H9 (cell line): Measurements from ENCODE around the gene ASPSCR1. TPM values are rescaled to one million over a fixed set of nuclear protein-coding genes. Genes with fewer than 3 reads are reported as not detected.

ENCODE experiments used
- DNase-seq: peaks from one replicate; pipeline ENCODE4 v3.0.0-alpha.2; 2017
- H2AFZ ChIP-seq: one replicate; pipeline ENCODE4 v1.6.1; 2013; ENCODE audit warnings: mild to moderate bottlenecking, low read length, control low read depth, moderate library complexity
- H2AK5ac ChIP-seq: 2 replicates; pipeline ENCODE4 v1.6.1; 2013; ENCODE audit warnings: low read length, control low read depth, mixed read lengths; ENCODE audit not compliant: insufficient read length
- H2BK120ac ChIP-seq: one replicate; pipeline ENCODE4 v1.6.1; 2013; ENCODE audit warnings: low read depth, mild to moderate bottlenecking, low read length, control low read depth, inconsistent platforms; ENCODE audit not compliant: poor library complexity, severe bottlenecking
- H2BK12ac ChIP-seq: 2 replicates; pipeline ENCODE4 v1.6.1; 2013; ENCODE audit warnings: low read length, control low read depth, mixed read lengths, low read depth; ENCODE audit not compliant: insufficient read length
- H2BK15ac ChIP-seq: 2 replicates; pipeline ENCODE4 v1.6.1; 2013; ENCODE audit warnings: low read depth, low read length, control low read depth
- H2BK20ac ChIP-seq: one replicate; pipeline ENCODE4 v1.6.1; 2013; ENCODE audit warnings: low read depth, mild to moderate bottlenecking, low read length, control low read depth, inconsistent platforms; ENCODE audit not compliant: poor library complexity, severe bottlenecking
- H2BK5ac ChIP-seq: 2 replicates; pipeline ENCODE4 v1.6.1; 2013; ENCODE audit warnings: low read length, control low read depth, mixed read lengths; ENCODE audit not compliant: insufficient read length
- H3K14ac ChIP-seq: 2 replicates; pipeline ENCODE4 v1.6.1; 2013; ENCODE audit warnings: low read length, control low read depth; ENCODE audit not compliant: insufficient read depth
- H3K18ac ChIP-seq: 2 replicates; pipeline ENCODE4 v1.6.1; 2013; ENCODE audit warnings: low read depth, mild to moderate bottlenecking, mixed read lengths, low read length, control low read depth; ENCODE audit not compliant: insufficient read length
- H3K23ac ChIP-seq: 2 replicates; pipeline ENCODE4 v1.6.1; 2013; ENCODE audit warnings: low read length, control low read depth, mixed read lengths, low read depth; ENCODE audit not compliant: insufficient read length
- H3K23me2 ChIP-seq: 2 replicates; pipeline ENCODE4 v1.6.1; 2013; ENCODE audit warnings: low read depth, mild to moderate bottlenecking, mixed read lengths, low read length, control low read depth; ENCODE audit not compliant: insufficient read length, poor library complexity, severe bottlenecking
- H3K27ac ChIP-seq: 2 replicates; pipeline ENCODE4 v1.5.1; 2013; ENCODE audit warnings: low read length, control low read depth, mixed read lengths, low read depth; ENCODE audit not compliant: insufficient read length
- H3K27me3 ChIP-seq: 2 replicates; pipeline ENCODE4 v1.6.1; 2013; ENCODE audit warnings: low read length, control low read depth, inconsistent platforms; ENCODE audit not compliant: insufficient read depth
- H3K4ac ChIP-seq: 2 replicates; pipeline ENCODE4 v1.6.1; 2013; ENCODE audit warnings: low read depth, mild to moderate bottlenecking, control low read depth, inconsistent platforms, low read length, moderate library complexity
- H3K4me1 ChIP-seq: 2 replicates; pipeline ENCODE4 v1.6.1; 2013; ENCODE audit warnings: low read length, control low read depth, inconsistent platforms; ENCODE audit not compliant: insufficient read depth
- H3K4me2 ChIP-seq: 2 replicates; pipeline ENCODE4 v1.6.1; 2013; ENCODE audit warnings: low read length, control low read depth, mixed read lengths; ENCODE audit not compliant: insufficient read length, insufficient read depth
- H3K56ac ChIP-seq: 2 replicates; pipeline ENCODE4 v1.6.1; 2013; ENCODE audit warnings: low read depth, mild to moderate bottlenecking, mixed read lengths, low read length, control low read depth; ENCODE audit not compliant: insufficient read length
- H3K79me1 ChIP-seq: 2 replicates; pipeline ENCODE4 v1.6.1; 2013; ENCODE audit warnings: low read depth, mild to moderate bottlenecking, moderate library complexity, low read length, control low read depth, inconsistent platforms; ENCODE audit not compliant: insufficient read depth, poor library complexity, severe bottlenecking
- H3K79me2 ChIP-seq: 2 replicates; pipeline ENCODE4 v1.6.1; 2013; ENCODE audit warnings: low read length, control low read depth, inconsistent platforms; ENCODE audit not compliant: insufficient read depth
- H3K9ac ChIP-seq: 2 replicates; pipeline ENCODE4 v1.6.1; 2013; ENCODE audit warnings: low read length, control low read depth, mixed read lengths; ENCODE audit not compliant: insufficient read length; ENCODE audit errors: extremely low read depth
- H3K9me3 ChIP-seq: one replicate; pipeline ENCODE4 v1.6.1; 2013; ENCODE audit warnings: low read depth, low read length, inconsistent platforms; ENCODE audit not compliant: control insufficient read depth
- H3T11ph ChIP-seq: one replicate; pipeline ENCODE4 v1.6.1; 2013; ENCODE audit warnings: mild to moderate bottlenecking, low read length, control low read depth, inconsistent platforms
- H4K20me1 ChIP-seq: one replicate; pipeline ENCODE4 v1.6.1; 2013; ENCODE audit not compliant: control insufficient read depth, insufficient read length, insufficient read depth
- H4K5ac ChIP-seq: 2 replicates; pipeline ENCODE4 v1.6.1; 2013; ENCODE audit warnings: low read depth, mild to moderate bottlenecking, mixed read lengths, low read length, control low read depth; ENCODE audit not compliant: insufficient read length
- H4K8ac ChIP-seq: replicated peaks from 2 replicates; pipeline ENCODE4 v1.6.1; 2013; ENCODE audit warnings: low read length, control low read depth, mixed read lengths, low read depth; ENCODE audit not compliant: insufficient read length
- H4K91ac ChIP-seq: 2 replicates; pipeline ENCODE4 v1.6.1; 2013; ENCODE audit warnings: low read depth, mild to moderate bottlenecking, moderate library complexity, mixed read lengths, low read length, control low read depth; ENCODE audit not compliant: insufficient read length
- H3K27ac Mint-ChIP-seq, 3 experiments: 2 replicates in 2 of 3; 3 replicates in 1 of 3; pipeline ENCODE4 v1.8.0; 2020 to 2021; ENCODE audit warnings: mixed read lengths in 3 of 3, mild to moderate bottlenecking in 1 of 3, moderate library complexity in 1 of 3
- H3K27me3 Mint-ChIP-seq: 2 replicates; pipeline ENCODE4 v1.8.0; 2021; ENCODE audit warnings: low read depth, mild to moderate bottlenecking, moderate library complexity, mixed read lengths
- H3K36me3 Mint-ChIP-seq, 3 experiments: 2 replicates in 2 of 3; 3 replicates in 1 of 3; pipeline ENCODE4 v1.8.0; 2020 to 2021; ENCODE audit warnings: low read depth in 3 of 3, mixed read lengths in 3 of 3; ENCODE audit not compliant: insufficient read depth in 1 of 3
- H3K4me1 Mint-ChIP-seq, 2 experiments: 2 replicates each; pipeline ENCODE4 v1.8.0; 2020; ENCODE audit warnings: mixed read lengths in 2 of 2
- H3K4me3 Mint-ChIP-seq, 2 experiments: 2 replicates in 1 of 2; 3 replicates in 1 of 2; pipeline ENCODE4 v1.8.0; 2020 to 2021; ENCODE audit warnings: mild to moderate bottlenecking in 2 of 2, mixed read lengths in 2 of 2, moderate library complexity in 1 of 2
- H3K9me3 Mint-ChIP-seq, 2 experiments: 2 replicates in 1 of 2; 3 replicates in 1 of 2; pipeline ENCODE4 v1.8.0; 2020; ENCODE audit warnings: mild to moderate bottlenecking in 2 of 2, mixed read lengths in 2 of 2, moderate library complexity in 1 of 2
- WGBS: extraction: QIAGEN DNeasy Blood & Tissue Kit; methylation state at CpG from one replicate; pipeline ENCODE4 v1.1.7; 2013; ENCODE audit warnings: missing lambda C conversion rate, low lambda C conversion rate, mixed read lengths; ENCODE audit not compliant: insufficient read length; ENCODE audit errors: extremely low coverage; 5-methylcytosine and 5-hydroxymethylcytosine counted together
- total RNA-seq: library from RNA; stranded (reverse); gene quantifications from 2 replicates; pipeline ENCODE4 v1.2.1, GENCODE V29; 2021
- TF ChIP-seq, protein P1 (sequence below): fragments of 200-600 bp; sonication (generic); conservative IDR thresholded peaks from 3 replicates; pipeline ENCODE4 v1.8.0; 2021; ENCODE audit warnings: antibody characterized with exemption, mild to moderate bottlenecking

Gene ASPSCR1
- total RNA-seq, 1 experiment from 2014 or later: 50.9 TPM

DNA sequence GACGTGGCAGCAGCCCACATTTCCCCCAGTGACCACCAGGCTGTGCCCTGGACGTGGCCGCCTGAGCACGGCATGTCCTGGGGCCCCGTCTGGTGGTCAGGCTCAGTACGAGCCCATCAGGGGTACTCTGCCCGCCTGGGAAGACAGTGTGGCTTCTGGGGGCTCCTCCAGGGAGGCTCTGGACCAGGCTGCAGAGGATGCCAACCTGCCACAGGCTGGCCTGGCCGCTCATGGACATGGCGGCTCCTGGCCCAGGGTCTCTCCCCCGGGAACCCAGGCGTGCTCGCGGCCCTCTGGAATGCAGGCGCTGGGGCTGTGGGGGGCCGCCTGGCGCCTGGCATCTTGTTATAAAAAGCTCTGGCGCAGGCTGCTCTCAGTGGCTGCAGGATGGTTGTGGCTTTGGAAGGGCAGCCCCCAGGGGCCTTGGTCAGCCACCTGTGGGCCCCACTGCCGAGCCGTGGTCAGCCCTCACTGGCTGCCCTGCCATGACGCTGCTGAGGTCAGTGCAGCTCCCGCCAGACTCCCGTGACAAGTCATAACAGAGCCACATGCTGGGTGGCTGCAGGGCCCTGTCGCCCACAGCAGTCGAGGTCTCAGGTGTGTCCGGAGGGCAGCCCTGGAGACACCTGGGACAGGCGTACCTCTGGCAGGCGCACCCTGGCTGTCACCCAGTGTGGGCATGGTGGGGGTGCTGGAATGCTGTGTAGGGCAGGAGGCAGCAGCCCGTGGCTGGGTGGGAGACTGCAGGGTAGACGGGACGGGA is 30.2 kb downstream of the ASPSCR1 start:
- no peak overlapping the region for H3K27ac Mint-ChIP-seq
- WGBS: no CpG with 5 or more reads among the region's 30 CpGs

More for the DNA sequence above, 30.2 kb downstream of the ASPSCR1 start:
- Histone ChIP-seq H2BK5ac (no peak overlapping the region), H2BK20ac (no peak overlapping the region), H3K14ac (no peak overlapping the region), H4K5ac (no peak overlapping the region), H2AK5ac (no peak overlapping the region), H3K79me1 (no peaks in the 10 kb centered on the region), H4K8ac (no peak overlapping the region), H3K18ac (no peak overlapping the region), H3K9ac (no peak overlapping the region), H3T11ph (no peak overlapping the region), H2BK15ac (no peak overlapping the region; the same call in 1 of the 2 replicates), H3K4ac (no peak overlapping the region), H4K20me1 (no peaks in the 10 kb centered on the region), H3K23me2 (no peaks in the 10 kb centered on the region), H4K91ac (no peak overlapping the region), H2AFZ (no peak overlapping the region), H2BK12ac (no peak overlapping the region), H3K4me1 (no peaks in the 10 kb centered on the region), H3K9me3 (no peaks in the 10 kb centered on the region), H3K27ac (no peak overlapping the region), H2BK120ac (no peak overlapping the region), H3K23ac (no peak overlapping the region), H3K56ac (no peak overlapping the region), H3K79me2 (no peaks in the 10 kb centered on the region), H3K27me3 (no peaks in the 10 kb centered on the region), H3K4me2 (no peak overlapping the region)
- H3K4me1 Mint-ChIP-seq: no peaks in the 10 kb centered on the region
- DNase-seq: no peak
- no peaks in the 10 kb centered on the region for H3K36me3 Mint-ChIP-seq
- H3K4me3 Mint-ChIP-seq: no peak overlapping the region
- no peaks in the 10 kb centered on the region; the same call in 1 of the 2 replicates for H3K27me3 Mint-ChIP-seq
- TF ChIP-seq, protein P1, sequence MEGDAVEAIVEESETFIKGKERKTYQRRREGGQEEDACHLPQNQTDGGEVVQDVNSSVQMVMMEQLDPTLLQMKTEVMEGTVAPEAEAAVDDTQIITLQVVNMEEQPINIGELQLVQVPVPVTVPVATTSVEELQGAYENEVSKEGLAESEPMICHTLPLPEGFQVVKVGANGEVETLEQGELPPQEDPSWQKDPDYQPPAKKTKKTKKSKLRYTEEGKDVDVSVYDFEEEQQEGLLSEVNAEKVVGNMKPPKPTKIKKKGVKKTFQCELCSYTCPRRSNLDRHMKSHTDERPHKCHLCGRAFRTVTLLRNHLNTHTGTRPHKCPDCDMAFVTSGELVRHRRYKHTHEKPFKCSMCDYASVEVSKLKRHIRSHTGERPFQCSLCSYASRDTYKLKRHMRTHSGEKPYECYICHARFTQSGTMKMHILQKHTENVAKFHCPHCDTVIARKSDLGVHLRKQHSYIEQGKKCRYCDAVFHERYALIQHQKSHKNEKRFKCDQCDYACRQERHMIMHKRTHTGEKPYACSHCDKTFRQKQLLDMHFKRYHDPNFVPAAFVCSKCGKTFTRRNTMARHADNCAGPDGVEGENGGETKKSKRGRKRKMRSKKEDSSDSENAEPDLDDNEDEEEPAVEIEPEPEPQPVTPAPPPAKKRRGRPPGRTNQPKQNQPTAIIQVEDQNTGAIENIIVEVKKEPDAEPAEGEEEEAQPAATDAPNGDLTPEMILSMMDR: no peak
- no peaks in the 10 kb centered on the region for H3K9me3 Mint-ChIP-seq
